ENCODE data around the gene ST6GAL2. TPM values are rescaled to one million over a fixed set of nuclear protein-coding genes. Genes with fewer than 3 reads are reported as not detected.

Gene ST6GAL2
- total and polyA plus RNA-seq, 2 experiments from 2014 or later = 13.4 to 25.7 TPM

DNA sequence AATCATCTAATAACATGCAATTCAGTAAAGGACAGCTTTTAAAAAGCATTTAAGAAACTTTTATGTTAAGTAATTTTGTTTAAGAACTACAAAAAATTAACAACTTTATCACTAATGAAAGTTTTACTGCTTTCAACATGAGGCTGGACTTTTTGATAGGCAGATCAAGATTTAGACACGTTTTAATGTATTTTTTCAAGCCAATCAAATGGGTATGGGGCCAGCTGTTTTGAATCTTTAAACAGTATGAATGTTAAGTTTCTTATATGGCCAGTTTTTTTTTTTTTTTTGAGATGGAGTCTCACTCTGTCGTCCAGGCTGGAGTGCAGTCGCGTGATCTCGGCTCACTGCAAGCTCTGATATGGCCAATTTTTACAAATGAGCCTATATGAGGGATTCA is 73.1 kb downstream of the ST6GAL2 start (continued):
- TF ChIP-seq, protein P1, sequence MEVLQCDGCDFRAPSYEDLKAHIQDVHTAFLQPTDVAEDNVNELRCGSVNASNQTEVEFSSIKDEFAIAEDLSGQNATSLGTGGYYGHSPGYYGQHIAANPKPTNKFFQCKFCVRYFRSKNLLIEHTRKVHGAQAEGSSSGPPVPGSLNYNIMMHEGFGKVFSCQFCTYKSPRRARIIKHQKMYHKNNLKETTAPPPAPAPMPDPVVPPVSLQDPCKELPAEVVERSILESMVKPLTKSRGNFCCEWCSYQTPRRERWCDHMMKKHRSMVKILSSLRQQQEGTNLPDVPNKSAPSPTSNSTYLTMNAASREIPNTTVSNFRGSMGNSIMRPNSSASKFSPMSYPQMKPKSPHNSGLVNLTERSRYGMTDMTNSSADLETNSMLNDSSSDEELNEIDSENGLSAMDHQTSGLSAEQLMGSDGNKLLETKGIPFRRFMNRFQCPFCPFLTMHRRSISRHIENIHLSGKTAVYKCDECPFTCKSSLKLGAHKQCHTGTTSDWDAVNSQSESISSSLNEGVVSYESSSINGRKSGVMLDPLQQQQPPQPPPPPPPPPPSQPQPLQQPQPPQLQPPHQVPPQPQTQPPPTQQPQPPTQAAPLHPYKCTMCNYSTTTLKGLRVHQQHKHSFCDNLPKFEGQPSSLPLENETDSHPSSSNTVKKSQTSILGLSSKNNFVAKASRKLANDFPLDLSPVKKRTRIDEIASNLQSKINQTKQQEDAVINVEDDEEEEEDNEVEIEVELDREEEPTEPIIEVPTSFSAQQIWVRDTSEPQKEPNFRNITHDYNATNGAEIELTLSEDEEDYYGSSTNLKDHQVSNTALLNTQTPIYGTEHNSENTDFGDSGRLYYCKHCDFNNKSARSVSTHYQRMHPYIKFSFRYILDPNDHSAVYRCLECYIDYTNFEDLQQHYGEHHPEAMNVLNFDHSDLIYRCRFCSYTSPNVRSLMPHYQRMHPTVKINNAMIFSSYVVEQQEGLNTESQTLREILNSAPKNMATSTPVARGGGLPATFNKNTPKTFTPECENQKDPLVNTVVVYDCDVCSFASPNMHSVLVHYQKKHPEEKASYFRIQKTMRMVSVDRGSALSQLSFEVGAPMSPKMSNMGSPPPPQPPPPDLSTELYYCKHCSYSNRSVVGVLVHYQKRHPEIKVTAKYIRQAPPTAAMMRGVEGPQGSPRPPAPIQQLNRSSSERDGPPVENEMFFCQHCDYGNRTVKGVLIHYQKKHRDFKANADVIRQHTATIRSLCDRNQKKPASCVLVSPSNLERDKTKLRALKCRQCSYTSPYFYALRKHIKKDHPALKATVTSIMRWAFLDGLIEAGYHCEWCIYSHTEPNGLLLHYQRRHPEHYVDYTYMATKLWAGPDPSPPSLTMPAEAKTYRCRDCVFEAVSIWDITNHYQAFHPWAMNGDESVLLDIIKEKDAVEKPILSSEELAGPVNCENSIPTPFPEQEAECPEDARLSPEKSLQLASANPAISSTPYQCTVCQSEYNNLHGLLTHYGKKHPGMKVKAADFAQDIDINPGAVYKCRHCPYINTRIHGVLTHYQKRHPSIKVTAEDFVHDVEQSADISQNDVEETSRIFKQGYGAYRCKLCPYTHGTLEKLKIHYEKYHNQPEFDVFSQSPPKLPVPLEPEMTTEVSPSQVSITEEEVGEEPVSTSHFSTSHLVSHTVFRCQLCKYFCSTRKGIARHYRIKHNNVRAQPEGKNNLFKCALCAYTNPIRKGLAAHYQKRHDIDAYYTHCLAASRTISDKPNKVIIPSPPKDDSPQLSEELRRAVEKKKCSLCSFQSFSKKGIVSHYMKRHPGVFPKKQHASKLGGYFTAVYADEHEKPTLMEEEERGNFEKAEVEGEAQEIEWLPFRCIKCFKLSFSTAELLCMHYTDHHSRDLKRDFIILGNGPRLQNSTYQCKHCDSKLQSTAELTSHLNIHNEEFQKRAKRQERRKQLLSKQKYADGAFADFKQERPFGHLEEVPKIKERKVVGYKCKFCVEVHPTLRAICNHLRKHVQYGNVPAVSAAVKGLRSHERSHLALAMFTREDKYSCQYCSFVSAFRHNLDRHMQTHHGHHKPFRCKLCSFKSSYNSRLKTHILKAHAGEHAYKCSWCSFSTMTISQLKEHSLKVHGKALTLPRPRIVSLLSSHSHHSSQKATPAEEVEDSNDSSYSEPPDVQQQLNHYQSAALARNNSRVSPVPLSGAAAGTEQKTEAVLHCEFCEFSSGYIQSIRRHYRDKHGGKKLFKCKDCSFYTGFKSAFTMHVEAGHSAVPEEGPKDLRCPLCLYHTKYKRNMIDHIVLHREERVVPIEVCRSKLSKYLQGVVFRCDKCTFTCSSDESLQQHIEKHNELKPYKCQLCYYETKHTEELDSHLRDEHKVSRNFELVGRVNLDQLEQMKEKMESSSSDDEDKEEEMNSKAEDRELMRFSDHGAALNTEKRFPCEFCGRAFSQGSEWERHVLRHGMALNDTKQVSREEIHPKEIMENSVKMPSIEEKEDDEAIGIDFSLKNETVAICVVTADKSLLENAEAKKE (CRISPR knock-in tag; IDR thresholded peaks at IDR 0.05) = no peak
- TF ChIP-seq STAT1 (IDR thresholded peaks at IDR 0.05; ENCODE audit: unreplicated experiment) = no peak
- TF ChIP-seq, protein P2, sequence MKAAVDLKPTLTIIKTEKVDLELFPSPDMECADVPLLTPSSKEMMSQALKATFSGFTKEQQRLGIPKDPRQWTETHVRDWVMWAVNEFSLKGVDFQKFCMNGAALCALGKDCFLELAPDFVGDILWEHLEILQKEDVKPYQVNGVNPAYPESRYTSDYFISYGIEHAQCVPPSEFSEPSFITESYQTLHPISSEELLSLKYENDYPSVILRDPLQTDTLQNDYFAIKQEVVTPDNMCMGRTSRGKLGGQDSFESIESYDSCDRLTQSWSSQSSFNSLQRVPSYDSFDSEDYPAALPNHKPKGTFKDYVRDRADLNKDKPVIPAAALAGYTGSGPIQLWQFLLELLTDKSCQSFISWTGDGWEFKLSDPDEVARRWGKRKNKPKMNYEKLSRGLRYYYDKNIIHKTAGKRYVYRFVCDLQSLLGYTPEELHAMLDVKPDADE (IDR thresholded peaks at IDR 0.05) = no peak

DNA sequence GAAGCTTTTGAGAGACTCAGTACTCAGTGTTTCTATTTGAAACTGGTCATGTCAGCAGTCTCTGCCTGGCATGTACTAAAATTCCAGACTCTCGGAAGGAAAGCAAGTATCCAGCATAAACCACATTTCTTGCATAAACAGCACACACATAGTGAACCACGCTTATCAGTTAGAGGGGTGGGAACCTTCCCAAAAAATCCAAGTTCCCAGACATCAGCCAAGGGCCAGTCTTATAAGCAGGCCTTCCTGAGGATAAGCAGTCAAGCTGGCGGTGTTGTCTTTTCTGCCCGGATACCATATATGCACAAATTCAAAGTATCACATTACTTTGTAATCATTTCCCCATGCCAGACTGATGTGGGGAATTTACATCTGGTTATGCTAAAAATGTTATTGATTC is 73.6 kb downstream of the ST6GAL2 start:
- no peak for ATAC-seq
- no peak overlapping the region for H3K27ac Mint-ChIP-seq
- no peaks in the 10 kb centered on the region for H4K20me1 ChIP-seq (replicated peaks; ENCODE audit: insufficient read depth)
- no peaks in the 10 kb centered on the region for H3F3A ChIP-seq (replicated peaks; ENCODE audit: low read depth)
- H2AFZ ChIP-seq = no peak overlapping the region
- no peak for DNase-seq (ENCODE audit: low spot score)
- H3K9me3 Mint-ChIP-seq = no peaks in the 10 kb centered on the region; the same call in 2 of the 3 replicates
- no peaks in the 10 kb centered on the region for H3K27me3 Mint-ChIP-seq (ENCODE audit: insufficient read depth, low read depth, poor library complexity)
- H3K4me1 ChIP-seq (ENCODE audit: insufficient read depth) = no peaks in the 10 kb centered on the region
- no peaks in the 10 kb centered on the region for H3K27me3 ChIP-seq (ENCODE audit: insufficient read depth)
- peaks cover 18% of the 10 kb centered on the region for H3K36me3 Mint-ChIP-seq (ENCODE audit: low read depth)
- no peaks in the 10 kb centered on the region for H3K36me3 ChIP-seq (ENCODE audit: insufficient read depth)
- no peak overlapping the region for H3K4me2 ChIP-seq
- H3K4me3 ChIP-seq = no peak overlapping the region
- no peaks in the 10 kb centered on the region for H3K79me2 ChIP-seq (replicated peaks; ENCODE audit: insufficient read depth)
- no peaks in the 10 kb centered on the region for H3K4me1 Mint-ChIP-seq
- H3K9me2 ChIP-seq (ENCODE audit: insufficient read depth) = no peaks in the 10 kb centered on the region
- H3K27ac ChIP-seq (ENCODE audit: low read depth) = no peak overlapping the region
- TF ChIP-seq EZH2phosphoT487 (IDR thresholded peaks at IDR 0.05; ENCODE audit: unreplicated experiment) = no peak
- no peak for TF ChIP-seq ZNF331 (CRISPR knock-in tag; IDR thresholded peaks at IDR 0.05; ENCODE audit: low read depth)
- TF ChIP-seq, protein P3, sequence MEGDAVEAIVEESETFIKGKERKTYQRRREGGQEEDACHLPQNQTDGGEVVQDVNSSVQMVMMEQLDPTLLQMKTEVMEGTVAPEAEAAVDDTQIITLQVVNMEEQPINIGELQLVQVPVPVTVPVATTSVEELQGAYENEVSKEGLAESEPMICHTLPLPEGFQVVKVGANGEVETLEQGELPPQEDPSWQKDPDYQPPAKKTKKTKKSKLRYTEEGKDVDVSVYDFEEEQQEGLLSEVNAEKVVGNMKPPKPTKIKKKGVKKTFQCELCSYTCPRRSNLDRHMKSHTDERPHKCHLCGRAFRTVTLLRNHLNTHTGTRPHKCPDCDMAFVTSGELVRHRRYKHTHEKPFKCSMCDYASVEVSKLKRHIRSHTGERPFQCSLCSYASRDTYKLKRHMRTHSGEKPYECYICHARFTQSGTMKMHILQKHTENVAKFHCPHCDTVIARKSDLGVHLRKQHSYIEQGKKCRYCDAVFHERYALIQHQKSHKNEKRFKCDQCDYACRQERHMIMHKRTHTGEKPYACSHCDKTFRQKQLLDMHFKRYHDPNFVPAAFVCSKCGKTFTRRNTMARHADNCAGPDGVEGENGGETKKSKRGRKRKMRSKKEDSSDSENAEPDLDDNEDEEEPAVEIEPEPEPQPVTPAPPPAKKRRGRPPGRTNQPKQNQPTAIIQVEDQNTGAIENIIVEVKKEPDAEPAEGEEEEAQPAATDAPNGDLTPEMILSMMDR (conservative IDR thresholded peaks at IDR 0.05; ENCODE audit: low read depth in 2 of 2) = no peak
- TF ChIP-seq, protein P4, sequence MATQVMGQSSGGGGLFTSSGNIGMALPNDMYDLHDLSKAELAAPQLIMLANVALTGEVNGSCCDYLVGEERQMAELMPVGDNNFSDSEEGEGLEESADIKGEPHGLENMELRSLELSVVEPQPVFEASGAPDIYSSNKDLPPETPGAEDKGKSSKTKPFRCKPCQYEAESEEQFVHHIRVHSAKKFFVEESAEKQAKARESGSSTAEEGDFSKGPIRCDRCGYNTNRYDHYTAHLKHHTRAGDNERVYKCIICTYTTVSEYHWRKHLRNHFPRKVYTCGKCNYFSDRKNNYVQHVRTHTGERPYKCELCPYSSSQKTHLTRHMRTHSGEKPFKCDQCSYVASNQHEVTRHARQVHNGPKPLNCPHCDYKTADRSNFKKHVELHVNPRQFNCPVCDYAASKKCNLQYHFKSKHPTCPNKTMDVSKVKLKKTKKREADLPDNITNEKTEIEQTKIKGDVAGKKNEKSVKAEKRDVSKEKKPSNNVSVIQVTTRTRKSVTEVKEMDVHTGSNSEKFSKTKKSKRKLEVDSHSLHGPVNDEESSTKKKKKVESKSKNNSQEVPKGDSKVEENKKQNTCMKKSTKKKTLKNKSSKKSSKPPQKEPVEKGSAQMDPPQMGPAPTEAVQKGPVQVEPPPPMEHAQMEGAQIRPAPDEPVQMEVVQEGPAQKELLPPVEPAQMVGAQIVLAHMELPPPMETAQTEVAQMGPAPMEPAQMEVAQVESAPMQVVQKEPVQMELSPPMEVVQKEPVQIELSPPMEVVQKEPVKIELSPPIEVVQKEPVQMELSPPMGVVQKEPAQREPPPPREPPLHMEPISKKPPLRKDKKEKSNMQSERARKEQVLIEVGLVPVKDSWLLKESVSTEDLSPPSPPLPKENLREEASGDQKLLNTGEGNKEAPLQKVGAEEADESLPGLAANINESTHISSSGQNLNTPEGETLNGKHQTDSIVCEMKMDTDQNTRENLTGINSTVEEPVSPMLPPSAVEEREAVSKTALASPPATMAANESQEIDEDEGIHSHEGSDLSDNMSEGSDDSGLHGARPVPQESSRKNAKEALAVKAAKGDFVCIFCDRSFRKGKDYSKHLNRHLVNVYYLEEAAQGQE (IDR thresholded peaks at IDR 0.05; ENCODE audit: unreplicated experiment) = no peak
- no peak for TF ChIP-seq ZNF114 (CRISPR knock-in tag; IDR thresholded peaks at IDR 0.05)
- no peak for TF ChIP-seq EZH2 (IDR thresholded peaks at IDR 0.05; ENCODE audit: low read depth, unreplicated experiment)
- H3K4me3 Mint-ChIP-seq = no peak overlapping the region
